DLD1 (cell line): ENCODE results near the gene OSTM1.

Experiments used
- in situ Hi-C: cut with HindIII; loops from 2 replicates; pipeline ENCODE4 v1.10.0; 2017; ENCODE audit warnings: low sequenced_read_pairs

Gene OSTM1

GRCh38 chr6:108105571-108105970 is 31.0 kb upstream of the OSTM1 start:
- in situ Hi-C loops = no loop called here

- in situ Hi-C loops = no loop called here
Measured at GRCh38 chr6:108102965-108103364, 28.4 kb upstream of the OSTM1 start.

- in situ Hi-C loops = no loop called here
Measured at GRCh38 chr6:108100003-108100402, 25.5 kb upstream of the OSTM1 start.

- in situ Hi-C loops = no loop called here
Measured at GRCh38 chr6:108097882-108098281, 23.3 kb upstream of the OSTM1 start.

GRCh38 chr6:108093781-108094300 is 19.3 kb upstream of the OSTM1 start:
- in situ Hi-C loops = no loop called here

GRCh38 chr6:108091288-108091687 is 16.7 kb upstream of the OSTM1 start:
- in situ Hi-C loops = no loop called here

- in situ Hi-C loops = no loop called here
Measured at GRCh38 chr6:108083349-108083748, 8.8 kb upstream of the OSTM1 start.

- in situ Hi-C loops = no loop called here
Measured at GRCh38 chr6:108082539-108082938, 8.0 kb upstream of the OSTM1 start.

GRCh38 chr6:108080010-108080780 is 5.7 kb upstream of the OSTM1 start:
- in situ Hi-C loops = no loop called here

GRCh38 chr6:108078191-108078590 is 3.6 kb upstream of the OSTM1 start:
- in situ Hi-C loops = no loop called here

GRCh38 chr6:108074057-108074358 is 533 bp downstream of the OSTM1 start:
- in situ Hi-C loops = no loop called here

- in situ Hi-C loops = no loop called here
Measured at GRCh38 chr6:108071736-108072276, 2.7 kb downstream of the OSTM1 start.

GRCh38 chr6:108068618-108069017 is 5.9 kb downstream of the OSTM1 start:
- in situ Hi-C loops = no loop called here

- in situ Hi-C loops = no loop called here
Measured at GRCh38 chr6:108068182-108068581, 6.4 kb downstream of the OSTM1 start.

- in situ Hi-C loops = no loop called here
Measured at GRCh38 chr6:108052706-108053105, 21.8 kb downstream of the OSTM1 start.

- in situ Hi-C loops = no loop called here
Measured at GRCh38 chr6:108051481-108051880, 23.1 kb downstream of the OSTM1 start.

GRCh38 chr6:108039681-108040080 is 34.9 kb downstream of the OSTM1 start:
- in situ Hi-C loops = no loop called here

- in situ Hi-C loops = no loop called here
Measured at GRCh38 chr6:108036884-108037283, 37.7 kb downstream of the OSTM1 start.

GRCh38 chr6:108031968-108032367 is 42.6 kb downstream of the OSTM1 start:
- in situ Hi-C loops = no loop called here

- in situ Hi-C loops = no loop called here
Measured at GRCh38 chr6:108030211-108030610, 44.3 kb downstream of the OSTM1 start.

- in situ Hi-C loops = no loop called here
Measured at GRCh38 chr6:108029226-108029921, 45.2 kb downstream of the OSTM1 start.

GRCh38 chr6:108027594-108027993 is 46.9 kb downstream of the OSTM1 start:
- in situ Hi-C loops = no loop called here
